Measurements from ENCODE around the gene ROM1. TPM values are rescaled to one million over a fixed set of nuclear protein-coding genes. Genes with fewer than 3 reads are reported as not detected.

ROM1 gene
- polyA plus RNA-seq, 1 donor (not counting 4 experiments of a cell fraction or from before 2014, with no cell fraction given): 1.5 TPM

DNA sequence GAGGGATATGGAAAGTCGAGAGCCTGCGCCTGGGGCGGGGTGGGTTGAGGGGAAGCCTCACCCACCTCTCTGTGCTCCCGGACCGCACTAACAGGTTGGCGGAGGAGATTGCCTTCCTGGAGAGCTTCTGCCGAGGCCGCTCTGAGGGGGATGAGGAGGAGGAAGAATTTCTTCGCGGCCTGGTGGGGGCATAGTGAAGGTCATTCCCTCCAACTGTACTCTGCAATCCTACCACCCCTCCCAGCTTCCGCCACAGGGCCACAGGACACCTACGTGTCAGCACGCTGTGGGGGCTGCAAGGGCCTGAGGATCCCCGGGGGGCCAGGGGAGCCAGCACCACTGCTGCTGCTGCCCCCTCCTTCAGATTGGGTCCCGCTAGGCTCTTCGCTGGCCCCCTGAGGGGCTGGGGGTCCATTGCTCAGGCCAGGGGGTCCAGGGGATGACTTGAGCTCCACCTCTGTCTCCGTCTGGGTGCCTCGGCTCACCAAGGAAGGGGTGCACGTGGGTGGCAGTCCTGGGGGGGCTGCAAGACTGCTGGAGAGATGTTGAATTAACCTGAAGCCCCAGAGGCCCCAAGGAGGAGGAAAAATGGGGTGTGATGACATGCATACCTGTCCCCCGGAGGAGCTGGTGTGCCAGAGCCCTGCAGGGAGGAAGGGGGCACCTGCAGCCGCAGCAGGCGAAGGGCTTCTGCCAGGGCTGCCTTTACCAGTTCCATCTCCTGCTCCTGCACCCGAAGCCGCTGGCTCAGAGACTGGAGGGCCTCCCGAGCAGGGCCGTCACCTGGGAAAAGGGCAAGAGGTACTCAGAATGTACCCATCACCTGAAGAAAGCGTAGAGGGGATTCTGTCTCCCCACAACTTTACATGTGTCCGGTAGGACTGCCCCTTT is 2.0 kb upstream of the ROM1 start:
- H3K9me3 ChIP-seq (ENCODE audit: control insufficient read depth, low read depth, low read length): no peaks in the 10 kb centered on the region
- H2AFZ ChIP-seq (ENCODE audit: control insufficient read depth, low read length): peak overlapping the region; percentile 87
- no peaks in the 10 kb centered on the region for H4K20me1 ChIP-seq (ENCODE audit: control insufficient read depth, extremely low read depth, insufficient read depth, low read length)
- dilution Hi-C loops (cut with MboI; ENCODE audit: extremely low pct_ligation_motif_present, low sequenced_read_pairs): no loop called here
- no peaks in the 10 kb centered on the region for H3K9me1 ChIP-seq (ENCODE audit: control insufficient read depth, extremely low read depth, insufficient read depth, low read length)
- peak overlapping the region; percentile 60 to 85 (median 75) for H3K4me3 ChIP-seq (ENCODE audit: control insufficient read depth in 2 of 3, extremely low read depth in 1 of 3, insufficient read depth in 2 of 3, low read depth in 1 of 3, low read length in 3 of 3)
- no peaks in the 10 kb centered on the region for H3K27me3 ChIP-seq (ENCODE audit: control insufficient read depth, extremely low read depth, insufficient read depth, low read length)
- peak overlapping the region; percentile 48 for H3K27ac ChIP-seq (ENCODE audit: control insufficient read depth, insufficient read depth, low read length)
- FAIRE-seq (no peak), DNase-seq (ENCODE audit: low read depth, low spot score) (no peak)
- peak overlapping the region; percentile 78 for H3K4me2 ChIP-seq (ENCODE audit: control insufficient read depth, extremely low read depth, insufficient read depth, low read depth, low read length)
- H3K79me2 ChIP-seq (ENCODE audit: control insufficient read depth, insufficient read depth, low read length): no peaks in the 10 kb centered on the region
- H3K4me1 ChIP-seq (ENCODE audit: control insufficient read depth, extremely low read depth, insufficient read depth, low read length): peaks cover 20% of the 10 kb centered on the region
- H3K36me3 ChIP-seq (ENCODE audit: control insufficient read depth in 2 of 2, extremely low read depth in 1 of 2, insufficient read depth in 2 of 2, low read length in 2 of 2): peaks cover 10 to 14% of the 10 kb centered on the region in 2 experiments
- peak overlapping the region; percentile 78 for H3K9ac ChIP-seq (ENCODE audit: control insufficient read depth, extremely low read depth, insufficient read depth, low read length)
- TF ChIP-seq, protein P1, sequence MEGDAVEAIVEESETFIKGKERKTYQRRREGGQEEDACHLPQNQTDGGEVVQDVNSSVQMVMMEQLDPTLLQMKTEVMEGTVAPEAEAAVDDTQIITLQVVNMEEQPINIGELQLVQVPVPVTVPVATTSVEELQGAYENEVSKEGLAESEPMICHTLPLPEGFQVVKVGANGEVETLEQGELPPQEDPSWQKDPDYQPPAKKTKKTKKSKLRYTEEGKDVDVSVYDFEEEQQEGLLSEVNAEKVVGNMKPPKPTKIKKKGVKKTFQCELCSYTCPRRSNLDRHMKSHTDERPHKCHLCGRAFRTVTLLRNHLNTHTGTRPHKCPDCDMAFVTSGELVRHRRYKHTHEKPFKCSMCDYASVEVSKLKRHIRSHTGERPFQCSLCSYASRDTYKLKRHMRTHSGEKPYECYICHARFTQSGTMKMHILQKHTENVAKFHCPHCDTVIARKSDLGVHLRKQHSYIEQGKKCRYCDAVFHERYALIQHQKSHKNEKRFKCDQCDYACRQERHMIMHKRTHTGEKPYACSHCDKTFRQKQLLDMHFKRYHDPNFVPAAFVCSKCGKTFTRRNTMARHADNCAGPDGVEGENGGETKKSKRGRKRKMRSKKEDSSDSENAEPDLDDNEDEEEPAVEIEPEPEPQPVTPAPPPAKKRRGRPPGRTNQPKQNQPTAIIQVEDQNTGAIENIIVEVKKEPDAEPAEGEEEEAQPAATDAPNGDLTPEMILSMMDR (optimal IDR thresholded peaks at IDR 0.05 in 1 of 3, IDR thresholded peaks at IDR 0.05 in 1 of 3, conservative IDR thresholded peaks at IDR 0.05 in 1 of 3; ENCODE audit: extremely low read depth in 1 of 3, insufficient read depth in 2 of 3, low read length in 3 of 3): no peak
- TF ChIP-seq EZH2 (IDR thresholded peaks at IDR 0.05; ENCODE audit: low read length): no peak

- dilution Hi-C loops (cut with MboI; ENCODE audit: extremely low pct_ligation_motif_present, low sequenced_read_pairs): no loop called here
- Histone ChIP-seq H3K27me3 (ENCODE audit: control insufficient read depth, extremely low read depth, insufficient read depth, low read length) (no peaks in the 10 kb centered on the region), H3K9me1 (ENCODE audit: control insufficient read depth, extremely low read depth, insufficient read depth, low read length) (no peaks in the 10 kb centered on the region), H3K9ac (ENCODE audit: control insufficient read depth, extremely low read depth, insufficient read depth, low read length) (peak overlapping the region; percentile 78), H3K4me2 (ENCODE audit: control insufficient read depth, extremely low read depth, insufficient read depth, low read depth, low read length) (peak overlapping the region; percentile 78), H3K4me1 (ENCODE audit: control insufficient read depth, extremely low read depth, insufficient read depth, low read length) (peaks cover 20% of the 10 kb centered on the region), H3K9me3 (ENCODE audit: control insufficient read depth, low read depth, low read length) (no peaks in the 10 kb centered on the region), H3K4me3 (ENCODE audit: control insufficient read depth in 2 of 3, extremely low read depth in 1 of 3, insufficient read depth in 2 of 3, low read depth in 1 of 3, low read length in 3 of 3) (peak overlapping the region; percentile 60 to 85 (median 75)), H3K27ac (ENCODE audit: control insufficient read depth, insufficient read depth, low read length) (peak overlapping the region; percentile 48), H4K20me1 (ENCODE audit: control insufficient read depth, extremely low read depth, insufficient read depth, low read length) (no peaks in the 10 kb centered on the region), H3K36me3 (ENCODE audit: control insufficient read depth in 2 of 2, extremely low read depth in 1 of 2, insufficient read depth in 2 of 2, low read length in 2 of 2) (peaks cover 12 to 20% of the 10 kb centered on the region in 2 experiments), H2AFZ (ENCODE audit: control insufficient read depth, low read length) (peak overlapping the region; percentile 87), H3K79me2 (ENCODE audit: control insufficient read depth, insufficient read depth, low read length) (no peaks in the 10 kb centered on the region)
- DNase-seq (ENCODE audit: low read depth, low spot score): no peak
- FAIRE-seq: no peak
- TF ChIP-seq EZH2 (IDR thresholded peaks at IDR 0.05; ENCODE audit: low read length): no peak
- TF ChIP-seq, protein P1 (optimal IDR thresholded peaks at IDR 0.05 in 1 of 3, IDR thresholded peaks at IDR 0.05 in 1 of 3, conservative IDR thresholded peaks at IDR 0.05 in 1 of 3; ENCODE audit: extremely low read depth in 1 of 3, insufficient read depth in 2 of 3, low read length in 3 of 3): no peak
Observed at GRCh38 chr11:62611705-62612365, 1.2 kb upstream of the ROM1 start.

Data from keratinocyte (primary cell).